Ramos (cell line): ENCODE data around the gene DNASE1L1.

Experiments
- in situ Hi-C: fragments of 300-500 bp; cut with MboI; formaldehyde crosslinking; loops from one replicate; pipeline ENCODE4 v1.14.3; 2022; ENCODE audit warnings: low sequenced_read_pairs; ENCODE audit not compliant: unreplicated experiment

DNASE1L1 gene

GRCh38 chrX:154371789-154372300 lies 37.2 kb downstream of the DNASE1L1 start:
- in situ Hi-C loops, result no loop called here

- in situ Hi-C loops, result no loop called here
These were observed 37.9 kb downstream of the DNASE1L1 start for GRCh38 chrX:154371017-154371788.

- in situ Hi-C loops, result no loop called here
These were observed 38.6 kb downstream of the DNASE1L1 start for GRCh38 chrX:154370300-154371016.

GRCh38 chrX:154369449-154370299 lies 39.4 kb downstream of the DNASE1L1 start:
- in situ Hi-C loops, result no loop called here

GRCh38 chrX:154368630-154369448 lies 40.2 kb downstream of the DNASE1L1 start:
- in situ Hi-C loops, result no loop called here

GRCh38 chrX:154367474-154368308 lies 41.4 kb downstream of the DNASE1L1 start:
- in situ Hi-C loops, result no loop called here

- in situ Hi-C loops, result no loop called here
These were observed 42.4 kb downstream of the DNASE1L1 start for GRCh38 chrX:154366666-154367055.

GRCh38 chrX:154365997-154366665 lies 42.9 kb downstream of the DNASE1L1 start:
- in situ Hi-C loops, result no loop called here

GRCh38 chrX:154365052-154365600 lies 43.9 kb downstream of the DNASE1L1 start:
- in situ Hi-C loops, result no loop called here

- in situ Hi-C loops, result no loop called here
These were observed 45.2 kb downstream of the DNASE1L1 start for GRCh38 chrX:154363706-154364439.

GRCh38 chrX:154362085-154362742 lies 46.8 kb downstream of the DNASE1L1 start:
- in situ Hi-C loops, result no loop called here

- in situ Hi-C loops, result no loop called here
These were observed 48.8 kb downstream of the DNASE1L1 start for GRCh38 chrX:154360155-154360713.

GRCh38 chrX:154359362-154360154 lies 49.5 kb downstream of the DNASE1L1 start:
- in situ Hi-C loops, result no loop called here

GRCh38 chrX:154358829-154359228 lies 50.2 kb downstream of the DNASE1L1 start:
- in situ Hi-C loops, result no loop called here

- in situ Hi-C loops, result no loop called here
These were observed 51.0 kb downstream of the DNASE1L1 start for GRCh38 chrX:154358011-154358410.

- in situ Hi-C loops, result no loop called here
These were observed 51.8 kb downstream of the DNASE1L1 start for GRCh38 chrX:154357205-154357604.
